ENCODE data around the gene ANKFN1.

Gene ANKFN1

GRCh38 chr17:56452461-56452860 lies 299.2 kb downstream of the ANKFN1 start:
- no peak for TF ChIP-seq CTCF (IDR thresholded peaks at IDR 0.05; ENCODE audit: low read depth, low read length)
- H3K4me3 ChIP-seq (ENCODE audit: low read depth, low read length), result no peak overlapping the region
- no peak for DNase-seq (ENCODE audit: low read depth, low spot score)
- in situ Hi-C loops (cut with HindIII; ENCODE audit: low sequenced_read_pairs), result no loop called here

- no peak for TF ChIP-seq CTCF (IDR thresholded peaks at IDR 0.05; ENCODE audit: low read depth, low read length)
- in situ Hi-C loops (cut with HindIII; ENCODE audit: low sequenced_read_pairs), result no loop called here
- H3K4me3 ChIP-seq (ENCODE audit: low read depth, low read length), result no peak overlapping the region
- DNase-seq (ENCODE audit: low read depth, low spot score), result no peak
These were observed 304.2 kb downstream of the ANKFN1 start for GRCh38 chr17:56457501-56457900.

- DNase-seq (ENCODE audit: low read depth, low spot score), result no peak
- in situ Hi-C loops (cut with HindIII; ENCODE audit: low sequenced_read_pairs), result no loop called here
- H3K4me3 ChIP-seq (ENCODE audit: low read depth, low read length), result no peak overlapping the region
- no peak for TF ChIP-seq CTCF (IDR thresholded peaks at IDR 0.05; ENCODE audit: low read depth, low read length)
These were observed 312.6 kb downstream of the ANKFN1 start for GRCh38 chr17:56465886-56466285.

GRCh38 chr17:56468840-56469239 lies 315.6 kb downstream of the ANKFN1 start:
- TF ChIP-seq CTCF (IDR thresholded peaks at IDR 0.05; ENCODE audit: low read depth, low read length), result no peak
- H3K4me3 ChIP-seq (ENCODE audit: low read depth, low read length), result no peak overlapping the region
- in situ Hi-C loops (cut with HindIII; ENCODE audit: low sequenced_read_pairs), result no loop called here
- no peak for DNase-seq (ENCODE audit: low read depth, low spot score)

GRCh38 chr17:56471696-56472095 lies 318.4 kb downstream of the ANKFN1 start:
- in situ Hi-C loops (cut with HindIII; ENCODE audit: low sequenced_read_pairs), result no loop called here
- TF ChIP-seq CTCF (IDR thresholded peaks at IDR 0.05; ENCODE audit: low read depth, low read length), result no peak
- DNase-seq (ENCODE audit: low read depth, low spot score), result no peak
- no peak overlapping the region for H3K4me3 ChIP-seq (ENCODE audit: low read depth, low read length)

- in situ Hi-C loops (cut with HindIII; ENCODE audit: low sequenced_read_pairs), result no loop called here
- no peak for DNase-seq (ENCODE audit: low read depth, low spot score)
- TF ChIP-seq CTCF (IDR thresholded peaks at IDR 0.05; ENCODE audit: low read depth, low read length), result no peak
- no peak overlapping the region for H3K4me3 ChIP-seq (ENCODE audit: low read depth, low read length)
These were observed 321.8 kb downstream of the ANKFN1 start for GRCh38 chr17:56475116-56475515.

Data from astrocyte of the spinal cord (primary cell).